K562 (cell line): ENCODE results near the gene MOCS3. TPM values are rescaled to one million over a fixed set of nuclear protein-coding genes. Genes with fewer than 3 reads are reported as not detected.

ENCODE experiments used
- ATAC-seq: fragments of 200-7000 bp; cut with Tn5 transposase; 3 replicates; pipeline ENCODE4 v1.9.1; 2020; ENCODE audit warnings: moderate library complexity
- BruUV-seq: library from RNA; stranded (reverse); fragments of 400-500 nt; replicated peaks from 2 replicates; lab custom pipeline; 2021; lab: Mats Ljungman, UMichigan
- CTCF ChIA-PET: fragments of 300-600 bp; formaldehyde crosslinking; extraction: SDS; loops from one replicate; lab custom pipeline; 2021; ENCODE audit warnings: low intra/inter-chr PET ratio; lab: Yijun Ruan, JAX
- POLR2A ChIA-PET: fragments of 300-600, 350-650 bp; sonication (Branson Sonifier 250); formaldehyde crosslinking; extraction: SDS; loops from one replicate; lab custom pipeline; 2021; ENCODE audit warnings: antibody characterized with exemption, inconsistent platforms; lab: Yijun Ruan, JAX
- DNase-seq, 4 experiments: peaks; one replicate each; pipeline versions ENCODE4 v3.0.0 to v3.0.0-alpha.2; 2011 to 2018; ENCODE audit warnings: low spot score in 3 of 4, mixed read lengths in 3 of 4; ENCODE audit errors: extremely low read depth in 1 of 4
- FAIRE-seq: peaks from 2 replicates; lab custom pipeline; 2011; peaks lifted over from hg19 to GRCh38; lab: Jason Lieb, UNC
- H2AFZ ChIP-seq: 2 replicates; pipeline ENCODE4 v1.6.0; 2011; ENCODE audit warnings: low read depth, low read length, control low read depth, inconsistent platforms
- H3K27ac ChIP-seq: fragments of 200-600 bp; 3 replicates; pipeline ENCODE4 v1.8.0; 2011; ENCODE audit warnings: low read depth, mild to moderate bottlenecking, control low read depth, inconsistent platforms, low read length, moderate library complexity, mixed read lengths; ENCODE audit errors: extremely low read depth
- H3K27me3 ChIP-seq, 2 experiments: fragments of 300-600 bp in 1 of 2; 2 replicates in 1 of 2; 3 replicates in 1 of 2; pipeline versions ENCODE4 v1.6.0 to v1.8.0; 2011; ENCODE audit warnings: inconsistent platforms in 2 of 2, low read length in 2 of 2, mild to moderate bottlenecking in 1 of 2, mixed read lengths in 1 of 2, moderate library complexity in 1 of 2; ENCODE audit not compliant: control insufficient read depth in 2 of 2, insufficient read depth in 2 of 2
- H3K36me3 ChIP-seq: fragments of 300-600 bp; 3 replicates; pipeline ENCODE4 v1.8.0; 2011; ENCODE audit warnings: mild to moderate bottlenecking, low read length, inconsistent platforms; ENCODE audit not compliant: control insufficient read depth, insufficient read depth
- H3K4me1 ChIP-seq, 2 experiments: fragments of 200-600 bp in 1 of 2; replicated peaks in 1 of 2; 2 replicates in 1 of 2; 3 replicates in 1 of 2; pipeline versions ENCODE4 v1.5.1 to v1.8.0; 2011; ENCODE audit warnings: inconsistent platforms in 2 of 2, low read length in 2 of 2, mild to moderate bottlenecking in 1 of 2, mixed read lengths in 1 of 2, moderate library complexity in 1 of 2; ENCODE audit not compliant: control insufficient read depth in 2 of 2, insufficient read depth in 2 of 2
- H3K4me2 ChIP-seq: 2 replicates; pipeline ENCODE4 v1.6.1; 2011; ENCODE audit warnings: low read length, control low read depth, inconsistent platforms, mixed read lengths; ENCODE audit not compliant: insufficient read depth
- H3K4me3 ChIP-seq: fragments of 200-600 bp; sonication (generic), shearing (Covaris generic); 2 replicates; pipeline ENCODE4 v1.5.1; 2016; ENCODE audit warnings: control low read depth, inconsistent platforms
- H3K79me2 ChIP-seq: fragments of 200-600 bp; 3 replicates; pipeline ENCODE4 v1.8.0; 2011; ENCODE audit warnings: low read length, inconsistent platforms; ENCODE audit not compliant: control insufficient read depth, insufficient read depth
- H3K9ac ChIP-seq, 2 experiments: 2 replicates each; pipeline versions ENCODE4 v1.6.0 to v1.6.1; 2011; ENCODE audit warnings: low read depth in 2 of 2, low read length in 2 of 2, control low read depth in 1 of 2, inconsistent platforms in 1 of 2, mild to moderate bottlenecking in 1 of 2, mixed read lengths in 1 of 2; ENCODE audit not compliant: insufficient read depth in 1 of 2
- H3K9me1 ChIP-seq: one replicate; pipeline ENCODE4 v1.6.0; 2011; ENCODE audit warnings: inconsistent platforms, mild to moderate bottlenecking, low read length, moderate library complexity; ENCODE audit not compliant: control insufficient read depth, insufficient read depth
- H3K9me3 ChIP-seq: replicated peaks from 2 replicates; pipeline ENCODE4 v1.5.1; 2011; ENCODE audit warnings: low read depth, low read length, inconsistent platforms; ENCODE audit not compliant: control insufficient read depth, insufficient read depth
- H4K20me1 ChIP-seq: replicated peaks from 2 replicates; pipeline ENCODE4 v1.6.1; 2011; ENCODE audit warnings: low read length, inconsistent platforms, mixed read lengths; ENCODE audit not compliant: control insufficient read depth, insufficient read depth
- ARID1B ChIP-seq: fragments of 450-650 bp; IDR thresholded peaks from 2 replicates; pipeline ENCODE4 v1.6.1; 2016; ENCODE audit warnings: antibody characterized with exemption, mild to moderate bottlenecking, inconsistent platforms
- CBFA2T2 ChIP-seq: fragments of 450-650 bp; conservative IDR thresholded peaks from 2 replicates; pipeline ENCODE4 v1.6.1; 2017; ENCODE audit warnings: mild to moderate bottlenecking
- CBFA2T3 ChIP-seq: fragments of 450-650 bp; IDR thresholded peaks from 2 replicates; pipeline ENCODE4 v1.6.1; 2017
- CCNT2 ChIP-seq: IDR thresholded peaks from 2 replicates; pipeline ENCODE4 v1.6.1; 2011; ENCODE audit warnings: borderline replicate concordance, low read depth, mild to moderate bottlenecking, moderate library complexity, mixed read lengths, low read length; ENCODE audit not compliant: insufficient read length; ENCODE audit errors: extremely low read depth
- CTBP1 ChIP-seq: fragments of 450-650 bp; IDR thresholded peaks from 2 replicates; pipeline ENCODE4 v1.6.1; 2016; ENCODE audit warnings: borderline replicate concordance
- DPF2 ChIP-seq: fragments of 450-650 bp; IDR thresholded peaks from 2 replicates; pipeline ENCODE4 v1.6.1; 2016
- ETV6 ChIP-seq, 3 experiments: fragments of 150-350 bp in 1 of 3; sonication (generic) in 1 of 3; formaldehyde crosslinking in 1 of 3; IDR thresholded peaks; 2 replicates each; pipeline versions ENCODE4 v1.6.1 to v1.8.0; 2014 to 2022; ENCODE audit warnings: borderline replicate concordance in 2 of 3, low read depth in 2 of 3, antibody characterized with exemption in 1 of 3, low read length in 1 of 3, mild to moderate bottlenecking in 1 of 3, missing genetic modification reagents in 1 of 3
- HDAC1 ChIP-seq, 2 experiments: fragments of 450-650 bp; IDR thresholded peaks; 2 replicates each; pipeline ENCODE4 v1.6.1; 2016 to 2017; ENCODE audit warnings: inconsistent platforms in 1 of 2, mild to moderate bottlenecking in 1 of 2, moderate library complexity in 1 of 2
- MTA2 ChIP-seq: fragments of 450-650 bp; IDR thresholded peaks from 2 replicates; pipeline ENCODE4 v1.6.1; 2016; ENCODE audit warnings: low read depth
- RCOR1 ChIP-seq, 2 experiments: IDR thresholded peaks; 2 replicates each; pipeline ENCODE4 v1.6.1; 2012; ENCODE audit warnings: low read depth in 2 of 2, low read length in 2 of 2, borderline replicate concordance in 1 of 2, improper control_type of control experiment in 1 of 2
- SMARCE1 ChIP-seq: fragments of 450-650 bp; IDR thresholded peaks from 2 replicates; pipeline ENCODE4 v1.7.1; 2016; ENCODE audit warnings: mild to moderate bottlenecking
- SMC3 ChIP-seq: conservative IDR thresholded peaks from 2 replicates; pipeline ENCODE4 v1.6.1; 2011; ENCODE audit warnings: low read depth, low read length, improper control_type of control experiment; ENCODE audit not compliant: insufficient read depth
- SOX6 ChIP-seq: fragments of 450-650 bp; IDR thresholded peaks from 2 replicates; pipeline ENCODE4 v1.6.1; 2014; ENCODE audit warnings: mild to moderate bottlenecking
- TAL1 ChIP-seq: fragments of 450-650 bp; IDR thresholded peaks from 2 replicates; pipeline ENCODE4 v1.6.1; 2016; ENCODE audit warnings: mild to moderate bottlenecking
- ZNF263 ChIP-seq: sonication (generic); formaldehyde crosslinking; IDR thresholded peaks from 2 replicates; pipeline ENCODE4 v1.8.0; 2022; ENCODE audit warnings: mild to moderate bottlenecking, missing genetic modification reagents, borderline replicate concordance
- WGBS: fragments of 100-300 bp; shearing (Covaris generic); methylation state at CpG from one replicate; pipeline ENCODE4 v1.1.6; 2016; ENCODE audit warnings: low coverage, mixed read lengths; ENCODE audit not compliant: insufficient coverage; ENCODE audit errors: missing lambda C conversion rate; 5-methylcytosine and 5-hydroxymethylcytosine counted together
- in situ Hi-C: fragments of 300-500 bp; cut with MboI; formaldehyde crosslinking; loops from 4 replicates; pipeline ENCODE4 v1.15.0; 2018; ENCODE audit warnings: inconsistent platforms, mixed read lengths
- intact Hi-C: fragments of 100-400 bp; cut with micrococcal nuclease; formaldehyde crosslinking; loops from 2 replicates; pipeline ENCODE4 v1.14.2; 2022
- polyA plus RNA-seq, 8 experiments: library from polyadenylated mRNA; depleted of rRNA in 4 of 8; stranded (reverse) in 5 of 8; unstranded in 3 of 8; fragments of >200 nt; fragmentation: Nextera tagmentation in 2 of 8; fragmentation: Illumina TruSeq in 1 of 8; extraction: Ambion mirVana in 2 of 8; extraction: Trizol in 1 of 8; gene quantifications; 2 replicates each; pipeline versions ENCODE4 v1.2.1 to v1.2.3, GENCODE V29; 2011 to 2014; ENCODE audit warnings: inconsistent platforms in 1 of 8, missing spikeins in 1 of 8
- total RNA-seq, 7 experiments: library from RNA; depleted of rRNA in 6 of 7; stranded (reverse); fragments of >200 nt in 6 of 7; fragmentation: Illumina TruSeq in 2 of 7; extraction: Trizol in 2 of 7; gene quantifications; 2 replicates each; pipeline versions ENCODE4 v1.2.1 to v1.2.3, GENCODE V29; 2011 to 2021; ENCODE audit warnings: low replicate concordance in 1 of 7
- TF ChIP-seq, protein P1 (sequence below): fragments of 200-800 bp; sonication (Bioruptor generic); IDR thresholded peaks from 2 replicates; pipeline ENCODE4 v1.6.1; 2017; ENCODE audit warnings: missing genetic modification characterization, missing compliant biosample characterization
- TF ChIP-seq, protein P2 (sequence below), 2 experiments: IDR thresholded peaks in 1 of 2; conservative IDR thresholded peaks in 1 of 2; 2 replicates each; pipeline ENCODE4 v1.6.1; 2016; ENCODE audit warnings: low read depth in 2 of 2, mild to moderate bottlenecking in 1 of 2, missing compliant biosample characterization in 1 of 2, missing genetic modification characterization in 1 of 2, moderate library complexity in 1 of 2
- TF ChIP-seq, protein P3 (sequence below): sonication (generic); IDR thresholded peaks from 2 replicates; pipeline ENCODE4 v1.6.1; 2016

MOCS3 gene
- total and polyA plus RNA-seq, 9 of the 15 experiments (the other 6 are each of a cell fraction or from before 2014, with no cell fraction given): 0.70 to 6.2 (median 2.9) TPM

DNA sequence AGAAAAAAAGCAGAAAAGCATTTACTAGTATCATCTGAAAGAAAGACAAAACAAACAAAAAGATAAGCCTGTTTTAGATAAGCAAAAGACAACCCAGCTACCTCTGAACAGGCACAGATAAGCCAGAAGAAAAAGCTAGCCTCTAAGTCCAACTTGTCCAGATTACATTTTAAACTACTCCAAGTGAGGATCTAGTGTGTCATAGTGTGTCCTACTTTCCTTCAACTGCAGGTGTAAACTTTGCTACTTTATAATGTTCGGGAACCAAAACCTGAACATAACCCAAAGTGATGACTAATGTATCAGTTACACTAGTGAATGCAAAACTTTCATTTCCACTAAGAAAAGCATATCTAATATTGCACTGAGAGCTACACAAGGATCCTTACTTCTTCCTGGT lies 46.9 kb upstream of the MOCS3 start:
- DNase-seq (no peak), FAIRE-seq (no peak), ATAC-seq (no peak)
- peaks cover 45% of the 10 kb centered on the region for H4K20me1 ChIP-seq
- ChIA-PET CTCF (no interaction called here), POLR2A (interaction anchor here (0.7 to 2.7 kb wide), 8 partner anchors 9 to 27 kb away, joined by 3 to 22 read pairs (median 4); partner anchors contain the start of gene ADNP)
- in situ Hi-C loops: no loop called here
- H3K27me3 ChIP-seq: no peaks in the 10 kb centered on the region
- H3K4me3 ChIP-seq: no peak overlapping the region
- no peaks in the 10 kb centered on the region for H3K9me3 ChIP-seq
- no peak overlapping the region for H3K27ac ChIP-seq
- no peaks in the 10 kb centered on the region for H3K9me1 ChIP-seq
- peaks cover 97% of the 10 kb centered on the region for H3K79me2 ChIP-seq
- WGBS: 33% methylated on average over 1 of the region's 1 CpG
- no peak overlapping the region for H3K4me2 ChIP-seq
- H3K4me1 ChIP-seq: peaks cover 7 to 37% of the 10 kb centered on the region in 2 experiments
- peaks cover 71% of the 10 kb centered on the region for H3K36me3 ChIP-seq
- no peak overlapping the region for H3K9ac ChIP-seq
- intact Hi-C loops: no loop called here
- BruUV-seq: no TSS peak
- no peak overlapping the region for H2AFZ ChIP-seq
- peak; percentile 80 for TF ChIP-seq DPF2
- TF ChIP-seq RCOR1 (IDR thresholded peaks at IDR 0.05; ENCODE audit: borderline replicate concordance in 1 of 2, low read depth in 2 of 2, low read length in 2 of 2): peak in 1 of 2 experiments; percentile 75; a peak in 1 of 4 replicates
- TF ChIP-seq SMARCE1: peak; percentile 54; the same call in 1 of the 2 replicates
- TF ChIP-seq SMC3: no peak
- TF ChIP-seq, protein P1, sequence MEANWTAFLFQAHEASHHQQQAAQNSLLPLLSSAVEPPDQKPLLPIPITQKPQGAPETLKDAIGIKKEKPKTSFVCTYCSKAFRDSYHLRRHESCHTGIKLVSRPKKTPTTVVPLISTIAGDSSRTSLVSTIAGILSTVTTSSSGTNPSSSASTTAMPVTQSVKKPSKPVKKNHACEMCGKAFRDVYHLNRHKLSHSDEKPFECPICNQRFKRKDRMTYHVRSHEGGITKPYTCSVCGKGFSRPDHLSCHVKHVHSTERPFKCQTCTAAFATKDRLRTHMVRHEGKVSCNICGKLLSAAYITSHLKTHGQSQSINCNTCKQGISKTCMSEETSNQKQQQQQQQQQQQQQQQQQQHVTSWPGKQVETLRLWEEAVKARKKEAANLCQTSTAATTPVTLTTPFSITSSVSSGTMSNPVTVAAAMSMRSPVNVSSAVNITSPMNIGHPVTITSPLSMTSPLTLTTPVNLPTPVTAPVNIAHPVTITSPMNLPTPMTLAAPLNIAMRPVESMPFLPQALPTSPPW: peak; percentile 12; the same call in 1 of the 2 replicates
- TF ChIP-seq CBFA2T2: peak; percentile 52
- no peak for TF ChIP-seq ZNF263
- TF ChIP-seq, protein P2, sequence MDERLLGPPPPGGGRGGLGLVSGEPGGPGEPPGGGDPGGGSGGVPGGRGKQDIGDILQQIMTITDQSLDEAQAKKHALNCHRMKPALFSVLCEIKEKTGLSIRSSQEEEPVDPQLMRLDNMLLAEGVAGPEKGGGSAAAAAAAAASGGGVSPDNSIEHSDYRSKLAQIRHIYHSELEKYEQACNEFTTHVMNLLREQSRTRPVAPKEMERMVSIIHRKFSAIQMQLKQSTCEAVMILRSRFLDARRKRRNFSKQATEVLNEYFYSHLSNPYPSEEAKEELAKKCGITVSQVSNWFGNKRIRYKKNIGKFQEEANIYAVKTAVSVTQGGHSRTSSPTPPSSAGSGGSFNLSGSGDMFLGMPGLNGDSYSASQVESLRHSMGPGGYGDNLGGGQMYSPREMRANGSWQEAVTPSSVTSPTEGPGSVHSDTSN (CRISPR knock-in tag; IDR thresholded peaks at IDR 0.05; ENCODE audit: low read depth): no peak
- TF ChIP-seq, protein P2 (tag; conservative IDR thresholded peaks at IDR 0.05; ENCODE audit: low read depth): no peak
- peak; percentile 79 for TF ChIP-seq CBFA2T3
- TF ChIP-seq HDAC1 (IDR thresholded peaks at IDR 0.05): peak in 1 of 2 experiments; percentile 40; a peak in 1 of 4 replicates
- TF ChIP-seq ARID1B: peak; percentile 82
- TF ChIP-seq TAL1: peak; percentile 64
- TF ChIP-seq MTA2: peak; percentile 49; the same call in 1 of the 2 replicates
- TF ChIP-seq CTBP1: peak; percentile 23; the same call in 1 of the 2 replicates
- TF ChIP-seq, protein P3, sequence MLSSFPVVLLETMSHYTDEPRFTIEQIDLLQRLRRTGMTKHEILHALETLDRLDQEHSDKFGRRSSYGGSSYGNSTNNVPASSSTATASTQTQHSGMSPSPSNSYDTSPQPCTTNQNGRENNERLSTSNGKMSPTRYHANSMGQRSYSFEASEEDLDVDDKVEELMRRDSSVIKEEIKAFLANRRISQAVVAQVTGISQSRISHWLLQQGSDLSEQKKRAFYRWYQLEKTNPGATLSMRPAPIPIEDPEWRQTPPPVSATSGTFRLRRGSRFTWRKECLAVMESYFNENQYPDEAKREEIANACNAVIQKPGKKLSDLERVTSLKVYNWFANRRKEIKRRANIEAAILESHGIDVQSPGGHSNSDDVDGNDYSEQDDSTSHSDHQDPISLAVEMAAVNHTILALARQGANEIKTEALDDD: 0 out of 2 replicates have a peak, but pooled peaks have one; percentile 38
- TF ChIP-seq ETV6 (IDR thresholded peaks at IDR 0.05; ENCODE audit: borderline replicate concordance in 1 of 2, low read depth in 2 of 2, low read length in 1 of 2): no peak
- no peak for TF ChIP-seq ETV6 (CRISPR knock-in tag; IDR thresholded peaks at IDR 0.05; ENCODE audit: borderline replicate concordance)
- TF ChIP-seq SOX6: peak; percentile 86
- TF ChIP-seq CCNT2: peak; percentile 17
